Esophagus muscularis mucosa (tissue), 4 donors: ENCODE data around the gene CDKL4. TPM values are rescaled to one million over a fixed set of nuclear protein-coding genes. Genes with fewer than 3 reads are reported as not detected.

Experiments used
- DNase-seq: peaks from one replicate; pipeline ENCODE4 v3.0.0-alpha.2; 2017; ENCODE audit errors: extremely low spot score
- H3K27ac ChIP-seq, 4 donors: fragments of 200-600 bp; sonication (generic); replicated peaks in 1 of 4; 1 replicate in 3 of 4; 2 replicates in 1 of 4; pipeline ENCODE4 v1.5.1; 2016 to 2019; ENCODE audit warnings: mild to moderate bottlenecking in 1 of 4
- H3K27me3 ChIP-seq, 4 donors: fragments of 200-600 bp; sonication (generic); one replicate each; pipeline versions ENCODE4 v1.5.1 to v1.6.0; 2016 to 2019
- H3K36me3 ChIP-seq, 4 donors: fragments of 200-600 bp; sonication (generic); one replicate each; pipeline ENCODE4 v1.5.1; 2016 to 2019
- H3K4me1 ChIP-seq, 4 donors: fragments of 200-600 bp; sonication (generic); one replicate each; pipeline ENCODE4 v1.5.1; 2016 to 2019
- H3K4me3 ChIP-seq, 4 donors: fragments of 200-600 bp; sonication (generic); 1 replicate in 2 of 4; 2 replicates in 2 of 4; pipeline ENCODE4 v1.5.1; 2016 to 2019; ENCODE audit warnings: mild to moderate bottlenecking in 4 of 4, moderate library complexity in 1 of 4
- H3K9me3 ChIP-seq, 4 donors: fragments of 200-600 bp; sonication (generic); 1 replicate in 3 of 4; 2 replicates in 1 of 4; pipeline ENCODE4 v1.5.1; 2016 to 2019
- EP300 ChIP-seq: sonication (generic); formaldehyde crosslinking; IDR thresholded peaks from one replicate; pipeline ENCODE4 v1.6.1; 2017; ENCODE audit warnings: antibody characterized with exemption
- POLR2A ChIP-seq: fragments of 450-650 bp; IDR thresholded peaks from one replicate; pipeline ENCODE4 v1.6.1; 2017; ENCODE audit warnings: antibody characterized with exemption, moderate library complexity, mild to moderate bottlenecking, low read depth
- POLR2AphosphoS5 ChIP-seq, 2 donors: sonication (generic); formaldehyde crosslinking; IDR thresholded peaks; one replicate each; pipeline ENCODE4 v1.6.1; 2017; ENCODE audit warnings: antibody characterized with exemption in 2 of 2
- WGBS: methylation state at CpG from one replicate; pipeline ENCODE4 v1.1.5; 2018; 5-methylcytosine and 5-hydroxymethylcytosine counted together
- intact Hi-C: fragments of 100-400 bp; cut with DNase I; formaldehyde crosslinking; loops from one replicate; pipeline ENCODE4 v1.15.1; 2023
- total RNA-seq, 4 donors: library from RNA; depleted of rRNA; stranded (reverse); fragments of >200 nt; gene quantifications; one replicate each; pipeline versions ENCODE4 v1.1.0 to v1.2.1, GENCODE V29; 2016
- TF ChIP-seq, protein P1 (sequence below), 3 experiments: fragments of 200-600 bp in 2 of 3; fragments of 450-650 bp in 1 of 3; sonication (generic) in 2 of 3; IDR thresholded peaks; one replicate each; pipeline ENCODE4 v1.5.1; 2017 to 2019; ENCODE audit warnings: antibody characterized with exemption in 3 of 3, mild to moderate bottlenecking in 2 of 3, moderate library complexity in 1 of 3

CDKL4 gene
- total RNA-seq, 4 donors from 2014 or later, result 0.40 to 3.7 (median 1.1) TPM

DNA sequence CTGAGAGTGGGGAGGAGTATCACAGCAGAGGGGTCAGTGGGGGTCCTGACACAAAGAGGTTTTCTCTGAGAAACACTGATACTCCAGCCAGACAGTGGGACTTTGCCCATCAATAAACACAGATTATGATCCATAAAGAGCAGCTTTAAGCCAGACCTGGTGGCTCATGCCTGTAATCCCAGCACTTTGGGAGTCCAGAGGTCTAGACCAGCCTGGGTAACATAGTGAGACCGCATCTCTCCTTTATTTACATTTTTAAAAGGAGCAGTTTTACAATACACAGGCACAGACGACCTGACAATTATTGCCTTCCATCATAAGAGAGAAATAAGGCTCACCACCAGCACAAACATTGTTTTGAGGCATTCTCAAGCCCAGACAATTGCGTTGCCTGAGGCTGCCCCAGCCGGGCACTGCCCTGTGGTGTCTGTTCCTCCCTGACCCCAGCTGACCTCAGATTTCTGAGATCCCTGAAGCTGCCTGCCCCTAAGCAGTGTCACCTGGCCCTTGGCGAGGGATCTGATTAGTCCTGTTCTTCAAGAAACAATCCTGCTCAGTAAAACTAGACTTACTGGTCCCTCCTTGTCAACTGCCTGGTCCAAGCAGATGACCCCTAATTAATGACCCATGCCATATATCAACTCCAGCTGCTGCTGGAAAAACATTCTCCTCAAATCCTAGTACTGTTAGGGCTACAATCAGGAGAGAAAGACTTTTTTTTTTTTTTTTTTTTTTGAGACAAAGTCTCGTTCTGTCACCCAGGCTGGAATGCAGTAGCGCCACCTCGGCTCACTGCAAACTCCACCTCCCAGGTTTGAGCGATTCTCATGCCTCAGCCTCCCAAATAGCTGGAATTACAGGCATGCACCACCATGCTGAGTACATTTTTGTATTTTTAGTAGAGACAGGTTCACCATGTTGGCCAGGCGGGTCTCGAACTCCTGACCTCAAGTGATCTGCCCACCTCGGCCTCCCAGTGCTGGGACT is 63.5 kb downstream of the CDKL4 start:
- intact Hi-C loops, result no loop called here
- DNase-seq, result no peak
- no peak for TF ChIP-seq POLR2A
- TF ChIP-seq EP300, result no peak
- TF ChIP-seq, protein P1, sequence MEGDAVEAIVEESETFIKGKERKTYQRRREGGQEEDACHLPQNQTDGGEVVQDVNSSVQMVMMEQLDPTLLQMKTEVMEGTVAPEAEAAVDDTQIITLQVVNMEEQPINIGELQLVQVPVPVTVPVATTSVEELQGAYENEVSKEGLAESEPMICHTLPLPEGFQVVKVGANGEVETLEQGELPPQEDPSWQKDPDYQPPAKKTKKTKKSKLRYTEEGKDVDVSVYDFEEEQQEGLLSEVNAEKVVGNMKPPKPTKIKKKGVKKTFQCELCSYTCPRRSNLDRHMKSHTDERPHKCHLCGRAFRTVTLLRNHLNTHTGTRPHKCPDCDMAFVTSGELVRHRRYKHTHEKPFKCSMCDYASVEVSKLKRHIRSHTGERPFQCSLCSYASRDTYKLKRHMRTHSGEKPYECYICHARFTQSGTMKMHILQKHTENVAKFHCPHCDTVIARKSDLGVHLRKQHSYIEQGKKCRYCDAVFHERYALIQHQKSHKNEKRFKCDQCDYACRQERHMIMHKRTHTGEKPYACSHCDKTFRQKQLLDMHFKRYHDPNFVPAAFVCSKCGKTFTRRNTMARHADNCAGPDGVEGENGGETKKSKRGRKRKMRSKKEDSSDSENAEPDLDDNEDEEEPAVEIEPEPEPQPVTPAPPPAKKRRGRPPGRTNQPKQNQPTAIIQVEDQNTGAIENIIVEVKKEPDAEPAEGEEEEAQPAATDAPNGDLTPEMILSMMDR (IDR thresholded peaks at IDR 0.05), result no peak
- no peak for TF ChIP-seq POLR2AphosphoS5 (IDR thresholded peaks at IDR 0.05)
- H3K9me3 ChIP-seq, result no peaks in the 10 kb centered on the region
- H3K4me3 ChIP-seq, result no peak overlapping the region
- H3K36me3 ChIP-seq, result no peaks in the 10 kb centered on the region
- H3K27ac ChIP-seq, result no peak overlapping the region
- WGBS, result 90% methylated on average over 12 of the region's 12 CpGs
- H3K27me3 ChIP-seq, result no peaks in the 10 kb centered on the region
- H3K4me1 ChIP-seq, result no peaks in the 10 kb centered on the region

DNA sequence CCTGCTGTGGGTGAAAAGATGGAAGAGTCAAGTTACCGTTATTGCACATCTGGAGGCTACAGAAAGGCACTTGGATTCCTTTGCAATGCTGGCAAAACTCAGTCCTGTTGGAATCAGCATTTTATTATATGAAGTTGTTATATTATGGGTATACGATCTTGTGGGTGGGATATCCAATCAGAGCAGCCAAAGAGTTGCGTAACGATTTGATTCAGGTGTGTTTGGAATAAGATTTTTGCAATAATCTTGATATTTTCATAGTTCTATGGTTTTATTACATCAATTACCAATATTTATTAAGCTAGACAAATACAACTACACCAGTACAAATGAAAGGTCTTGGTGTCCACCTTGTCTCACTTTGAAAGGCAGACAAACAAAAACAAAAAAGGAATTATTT is 65.0 kb downstream of the CDKL4 start:
- intact Hi-C loops, result no loop called here
- DNase-seq, result no peak
- Histone ChIP-seq H3K27me3 (no peaks in the 10 kb centered on the region), H3K9me3 (no peaks in the 10 kb centered on the region), H3K27ac (no peak overlapping the region), H3K36me3 (no peaks in the 10 kb centered on the region), H3K4me1 (no peaks in the 10 kb centered on the region), H3K4me3 (no peak overlapping the region)
- TF ChIP-seq, protein P1 (IDR thresholded peaks at IDR 0.05), result no peak
- TF ChIP-seq POLR2A, result no peak
- no peak for TF ChIP-seq EP300
- no peak for TF ChIP-seq POLR2AphosphoS5 (IDR thresholded peaks at IDR 0.05)
- WGBS, result 85% methylated on average over 4 of the region's 4 CpGs

DNA sequence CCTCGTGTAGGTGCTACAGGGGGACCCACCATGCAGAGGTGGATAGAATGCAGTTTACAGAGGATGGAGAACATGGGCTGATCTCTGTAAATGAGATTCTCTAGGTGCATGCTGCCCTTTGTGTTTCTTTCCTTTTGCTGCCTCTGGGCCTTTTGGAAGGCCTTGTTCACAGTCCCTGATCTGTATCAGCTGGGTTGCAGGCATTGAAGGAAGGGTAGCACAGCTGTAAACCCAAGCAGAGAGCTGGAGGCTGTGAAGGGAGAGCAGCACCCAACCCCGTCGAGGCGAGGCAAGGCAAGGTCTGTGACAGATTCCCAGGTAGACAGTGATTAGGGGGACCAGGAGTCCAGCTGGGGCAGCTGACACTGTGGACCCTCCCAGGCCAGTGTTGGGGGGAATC is 66.8 kb downstream of the CDKL4 start:
- 97% methylated on average over 4 of the region's 4 CpGs for WGBS
- no peak for DNase-seq
- TF ChIP-seq EP300 (no peak), POLR2AphosphoS5 (IDR thresholded peaks at IDR 0.05) (no peak), POLR2A (no peak)
- TF ChIP-seq, protein P1 (IDR thresholded peaks at IDR 0.05), result no peak
- Histone ChIP-seq H3K27ac (no peak overlapping the region), H3K9me3 (no peaks in the 10 kb centered on the region), H3K36me3 (no peaks in the 10 kb centered on the region), H3K27me3 (no peaks in the 10 kb centered on the region), H3K4me1 (no peaks in the 10 kb centered on the region), H3K4me3 (no peak overlapping the region)
- intact Hi-C loops, result no loop called here

DNA sequence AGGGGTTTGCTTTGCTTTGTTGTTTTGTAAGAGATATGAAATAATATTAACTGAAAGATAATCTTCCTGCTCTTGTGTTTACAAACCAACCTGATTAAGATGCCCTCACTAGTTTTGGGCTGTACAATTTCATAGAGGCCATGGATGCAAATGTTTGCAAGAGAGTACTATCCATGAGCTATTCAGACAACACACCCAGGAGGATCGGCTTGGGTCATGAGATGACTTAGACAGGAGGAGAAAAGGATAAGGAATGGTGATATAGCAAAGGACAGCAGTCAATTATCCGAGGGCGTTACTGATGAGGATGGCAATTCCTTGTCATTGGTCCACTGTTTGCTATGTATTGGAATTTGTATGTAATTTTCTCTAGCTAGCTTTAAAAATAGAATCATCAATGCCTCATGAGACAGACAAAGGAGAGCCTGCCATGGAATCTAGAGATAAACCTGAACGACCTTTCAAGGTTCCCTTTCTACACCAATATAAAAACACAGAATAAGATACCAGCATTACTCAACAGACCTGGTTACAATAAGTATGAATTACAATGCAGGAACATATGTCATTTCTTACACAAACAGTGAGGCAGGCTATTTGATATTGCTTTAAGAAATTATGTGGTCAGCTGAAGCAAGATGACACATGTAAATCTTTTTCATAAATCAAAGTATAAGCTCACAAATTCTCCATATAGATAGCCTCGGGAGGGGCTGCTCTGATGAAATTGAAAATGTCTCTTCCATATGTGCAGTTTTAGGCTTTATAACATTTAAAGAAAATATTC is 68.6 kb downstream of the CDKL4 start:
- TF ChIP-seq EP300, result no peak
- TF ChIP-seq, protein P1 (IDR thresholded peaks at IDR 0.05), result no peak
- TF ChIP-seq POLR2AphosphoS5 (IDR thresholded peaks at IDR 0.05), result no peak
- no peak for TF ChIP-seq POLR2A
- DNase-seq, result no peak
- Histone ChIP-seq H3K27ac (no peak overlapping the region), H3K9me3 (no peaks in the 10 kb centered on the region), H3K4me3 (no peak overlapping the region), H3K4me1 (no peaks in the 10 kb centered on the region), H3K27me3 (no peaks in the 10 kb centered on the region), H3K36me3 (no peaks in the 10 kb centered on the region)
- intact Hi-C loops, result no loop called here
- WGBS, result 89% methylated on average over 5 of the region's 5 CpGs
